A549 (cell line): ENCODE measurements around the gene TMEM158. TPM values are rescaled to one million over a fixed set of nuclear protein-coding genes. Genes with fewer than 3 reads are reported as not detected.

Source experiments
- ATAC-seq, 2 experiments: fragments of 200-7000 bp in 1 of 2; fragments of >200 bp in 1 of 2; cut with Nextera tagmentation in 1 of 2; cut with Tn5 transposase in 1 of 2; 3 replicates each; pipeline versions ENCODE4 v1.8.0 to v1.9.1; 2018 to 2020; ENCODE audit warnings: mild to moderate bottlenecking in 1 of 2, moderate library complexity in 1 of 2
- CTCF ChIA-PET: fragments of 300-600 bp; sonication (Branson Sonifier 250); formaldehyde crosslinking; extraction: SDS; loops from one replicate; lab custom pipeline; 2021; ENCODE audit warnings: antibody characterized with exemption, inconsistent platforms; lab: Yijun Ruan, JAX
- POLR2A ChIA-PET: fragments of 350-600 bp; formaldehyde crosslinking; extraction: SDS; loops from one replicate; lab custom pipeline; 2021; ENCODE audit warnings: antibody characterized with exemption, inconsistent platforms; lab: Yijun Ruan, JAX
- DNase-seq, 2 experiments: peaks; one replicate each; pipeline versions ENCODE4 v3.0.0 to v3.0.0-alpha.2; 2011 to 2016; ENCODE audit warnings: low read depth in 1 of 2, low spot score in 1 of 2
- FAIRE-seq: peaks from 2 replicates; lab custom pipeline; 2011; peaks lifted over from hg19 to GRCh38; lab: Jason Lieb, UNC
- H3K27ac ChIP-seq, 2 experiments: fragments of >200 bp; sonication (Bioruptor Twin); formaldehyde crosslinking; 3 replicates each; pipeline ENCODE4 v1.5.1; 2016 to 2017
- H3K4me1 ChIP-seq: fragments of >200 bp; sonication (Bioruptor Twin); formaldehyde crosslinking; 3 replicates; pipeline ENCODE4 v1.6.1; 2016
- H3K4me2 ChIP-seq: fragments of >200 bp; sonication (Bioruptor Twin); formaldehyde crosslinking; 3 replicates; pipeline ENCODE4 v1.6.1; 2016
- H3K4me3 ChIP-seq: fragments of >200 bp; sonication (Bioruptor Twin); formaldehyde crosslinking; 3 replicates; pipeline ENCODE4 v1.5.1; 2016
- H3K9me3 ChIP-seq: fragments of >200 bp; sonication (Bioruptor Twin); formaldehyde crosslinking; 3 replicates; pipeline ENCODE4 v1.6.1; 2016
- CHD2 ChIP-seq: fragments of 150-350 bp; IDR thresholded peaks from 2 replicates; pipeline ENCODE4 v1.6.1; 2014; ENCODE audit warnings: low read length; ENCODE audit not compliant: partially characterized antibody
- EP300 ChIP-seq, 2 experiments: fragments of >200 bp; sonication (Bioruptor Twin); formaldehyde crosslinking; IDR thresholded peaks; 2 replicates in 1 of 2; 3 replicates in 1 of 2; pipeline ENCODE4 v1.6.1; 2016 to 2017
- ESRRA ChIP-seq: fragments of 150-350 bp; IDR thresholded peaks from 2 replicates; pipeline ENCODE4 v1.6.1; 2014; ENCODE audit warnings: mild to moderate bottlenecking, low read length, borderline replicate concordance
- FOSB ChIP-seq: fragments of 250-450 bp; sonication (Bioruptor Pico); IDR thresholded peaks from 2 replicates; pipeline ENCODE4 v1.5.0; 2020; ENCODE audit warnings: mild to moderate bottlenecking, moderate library complexity
- HOXA7 ChIP-seq: fragments of 250-450 bp; sonication (Bioruptor Pico); IDR thresholded peaks from 2 replicates; pipeline ENCODE4 v1.5.0; 2020; ENCODE audit warnings: mild to moderate bottlenecking, moderate library complexity
- HOXB13 ChIP-seq: fragments of 250-450 bp; sonication (Bioruptor Pico); IDR thresholded peaks from 2 replicates; pipeline ENCODE4 v1.5.0; 2020; ENCODE audit warnings: low read depth, mild to moderate bottlenecking, moderate library complexity
- JUN ChIP-seq, 2 experiments: fragments of >200 bp; sonication (Bioruptor Twin); formaldehyde crosslinking; IDR thresholded peaks; 2 replicates in 1 of 2; 3 replicates in 1 of 2; pipeline ENCODE4 v1.6.1; 2016 to 2017
- JUNB ChIP-seq: fragments of >200 bp; sonication (Bioruptor Twin); formaldehyde crosslinking; IDR thresholded peaks from 2 replicates; pipeline ENCODE4 v1.6.1; 2016
- MYC ChIP-seq: IDR thresholded peaks from 2 replicates; pipeline ENCODE4 v1.6.1; 2012; ENCODE audit warnings: mild to moderate bottlenecking, inconsistent platforms, low read length, improper control_type of control experiment, borderline replicate concordance
- PHF8 ChIP-seq: fragments of 200-600 bp; sonication (generic); IDR thresholded peaks from 2 replicates; pipeline ENCODE4 v1.6.1; 2016; ENCODE audit warnings: low read depth, mild to moderate bottlenecking, antibody characterized with exemption, moderate library complexity, borderline replicate concordance
- POLR2AphosphoS2 ChIP-seq: conservative IDR thresholded peaks from 2 replicates; pipeline ENCODE4 v1.6.1; 2012; ENCODE audit warnings: low read length, improper control_type of control experiment, inconsistent platforms
- RAD21 ChIP-seq, 2 experiments: fragments of >200 bp in 1 of 2; sonication (Bioruptor Twin) in 1 of 2; formaldehyde crosslinking in 1 of 2; IDR thresholded peaks in 1 of 2; conservative IDR thresholded peaks in 1 of 2; 2 replicates in 1 of 2; 3 replicates in 1 of 2; pipeline ENCODE4 v1.6.1; 2012 to 2018; ENCODE audit warnings: inconsistent platforms in 1 of 2
- RFX5 ChIP-seq: fragments of 450-650 bp; IDR thresholded peaks from 2 replicates; pipeline ENCODE4 v1.7.1; 2014; ENCODE audit warnings: antibody characterized with exemption, mild to moderate bottlenecking, moderate library complexity
- WGBS: methylation state at CpG from one replicate; pipeline ENCODE4 v1.1.6; 2017; ENCODE audit errors: missing lambda C conversion rate; 5-methylcytosine and 5-hydroxymethylcytosine counted together
- polyA plus RNA-seq, 4 experiments: library from polyadenylated mRNA; depleted of rRNA in 3 of 4; stranded (reverse); fragments of >200 nt; fragmentation: RNase III in 1 of 4; extraction: RNeasy Plus Mini Kit Qiagen cat#74134 plus additional on column Dnase treatment in 1 of 4; gene quantifications; 2 replicates in 3 of 4; 3 replicates in 1 of 4; pipeline ENCODE4 v1.2.3, GENCODE V29; 2011 to 2017
- TF ChIP-seq, protein P1 (sequence below): fragments of >200 bp; sonication (Bioruptor Twin); formaldehyde crosslinking; IDR thresholded peaks from 3 replicates; pipeline ENCODE4 v1.5.1; 2016
- TF ChIP-seq, protein P2 (sequence below): IDR thresholded peaks from 2 replicates; pipeline ENCODE4 v1.6.1; 2012; ENCODE audit warnings: low read depth, borderline replicate concordance

TMEM158 gene
- polyA plus RNA-seq, 2 of the 4 experiments (the other 2 are of a cell fraction) = 1.8 to 3.4 TPM

DNA sequence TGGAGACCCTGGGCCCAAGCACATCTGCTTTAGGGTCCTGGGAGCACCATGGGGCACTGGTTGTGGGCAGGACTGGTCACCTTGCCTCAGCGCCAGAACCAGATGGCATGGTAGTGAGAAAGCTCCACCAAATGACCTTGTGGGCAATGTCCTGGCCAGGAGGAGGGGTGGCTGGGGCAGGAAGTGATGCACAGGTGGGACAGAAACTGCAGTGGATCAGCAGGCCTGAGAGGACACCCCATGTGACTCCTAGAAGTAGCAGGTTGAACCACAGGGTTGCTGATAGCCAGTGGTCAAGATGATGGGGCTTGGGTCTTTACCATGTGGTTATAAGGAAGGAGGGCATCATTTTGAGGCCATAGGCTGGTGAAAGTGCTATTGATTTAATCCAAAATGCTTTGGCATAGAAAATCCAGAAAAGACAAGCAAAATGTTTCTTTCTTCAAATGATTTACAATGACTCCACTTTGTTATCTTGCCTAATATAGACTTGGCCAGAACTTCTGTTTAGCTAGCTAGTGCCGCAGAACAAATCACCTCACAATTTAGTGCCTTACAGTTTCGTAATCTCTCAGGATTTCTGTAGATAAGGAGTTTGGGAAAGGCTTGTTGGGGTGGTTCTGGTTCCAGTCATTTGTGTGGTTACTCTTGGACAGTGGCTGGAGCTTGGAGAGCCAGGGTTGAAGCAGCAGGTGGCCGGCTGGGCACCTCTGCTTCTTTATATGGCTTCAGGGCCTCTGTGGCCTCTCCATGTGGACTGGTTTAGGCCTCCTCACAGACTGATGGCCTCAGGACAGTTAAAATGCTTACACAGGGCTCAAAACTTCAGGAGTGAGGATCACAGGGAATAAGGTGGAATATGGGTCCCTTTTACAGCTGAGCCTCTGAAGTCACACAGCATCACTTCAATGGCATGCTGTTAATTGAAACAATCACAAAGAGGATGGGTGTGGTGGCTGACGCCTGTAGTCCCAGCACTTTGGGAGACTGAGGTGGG is 27.5 kb downstream of the TMEM158 start:
- Histone ChIP-seq H3K4me3 (no peak overlapping the region), H3K4me1 (peaks cover 19% of the 10 kb centered on the region), H3K9me3 (no peaks in the 10 kb centered on the region), H3K4me2 (no peak overlapping the region; the same call in 1 of the 3 replicates), H3K27ac (peak overlapping the region; percentile 71 to 83; a peak in 5 of 6 replicates)
- 95% methylated on average over 3 of the region's 5 CpGs for WGBS
- CTCF ChIA-PET = interaction anchor here (1.0 to 7.5 kb wide), 3 partner anchors 12 to 158 kb away, joined by 5 to 31 read pairs (median 7); no protein-coding TSS in a partner anchor
- no peak for ATAC-seq
- FAIRE-seq = no peak
- POLR2A ChIA-PET = interaction anchor here (1.0 kb wide), 1 partner anchor 44 kb away, joined by 3 read pairs; no protein-coding TSS in a partner anchor
- no peak for DNase-seq
- TF ChIP-seq RFX5 (no peak), CHD2 (no peak), PHF8 (no peak), ESRRA (no peak), JUN (IDR thresholded peaks at IDR 0.05) (no peak)

DNA sequence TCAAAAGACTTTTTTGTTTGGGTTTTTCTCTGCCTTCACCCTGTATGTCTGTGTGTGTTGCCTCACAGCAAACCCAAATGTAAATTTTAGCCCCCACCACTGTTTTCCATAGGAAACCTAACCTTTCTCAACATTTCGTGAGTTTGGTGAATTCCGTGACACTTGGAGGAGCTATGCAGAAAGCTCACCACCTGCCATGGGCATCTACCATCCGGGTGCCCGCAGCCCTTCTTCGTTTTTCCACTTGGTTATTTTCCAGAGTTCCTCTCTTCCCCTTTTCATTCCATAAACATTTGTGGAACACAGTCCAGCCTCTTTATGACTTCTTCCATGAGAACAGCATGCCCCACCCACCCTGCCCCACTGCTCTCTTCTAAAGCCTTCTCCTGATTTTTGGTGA is 31.3 kb downstream of the TMEM158 start:
- TF ChIP-seq EP300 (IDR thresholded peaks at IDR 0.05) (no peak), MYC (no peak), JUNB (no peak), RAD21 (conservative IDR thresholded peaks at IDR 0.05 in 1 of 2, IDR thresholded peaks at IDR 0.05 in 1 of 2) (no peak)
- 89% methylated on average over 5 of the region's 5 CpGs for WGBS

DNA sequence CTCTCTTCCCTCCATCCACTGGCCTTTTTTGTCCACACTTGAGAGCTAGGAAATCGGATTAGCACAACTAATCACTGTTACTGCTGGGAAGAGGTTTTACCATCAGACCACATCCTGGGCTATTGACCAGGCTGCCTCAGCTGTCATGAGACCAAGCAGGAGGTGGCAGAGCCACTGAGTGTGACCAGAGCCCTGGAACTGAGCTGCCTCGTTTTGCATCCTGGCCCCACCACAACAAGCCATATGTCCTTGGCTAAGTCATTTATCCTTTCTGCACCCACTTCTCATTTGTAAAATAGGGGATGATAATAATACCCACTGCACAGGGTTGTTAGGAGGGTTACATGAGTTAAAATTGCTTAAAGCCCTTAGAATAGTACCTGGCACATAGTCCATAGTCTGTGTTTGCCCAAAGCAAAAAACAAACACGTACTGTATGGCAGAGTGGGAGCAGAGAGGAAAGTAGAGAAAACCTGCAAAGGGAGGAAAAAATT is 34.1 kb downstream of the TMEM158 start:
- DNase-seq (no peak), ATAC-seq (no peak), FAIRE-seq (no peak)
- WGBS = 25% methylated on average over 3 of the region's 3 CpGs
- ChIA-PET POLR2A (no interaction called here), CTCF (interaction anchor here (1.0 to 1.5 kb wide), 2 partner anchors 16 to 19 kb away, joined by 3 to 4 read pairs; no protein-coding TSS in a partner anchor)
- peak overlapping the region in 1 of 2 experiments; percentile 50; a peak in 1 of 6 replicates for H3K27ac ChIP-seq
- H3K9me3 ChIP-seq = no peaks in the 10 kb centered on the region
- TF ChIP-seq MYC = no peak
- no peak for TF ChIP-seq HOXB13 (CRISPR knock-in tag)
- TF ChIP-seq EP300 (IDR thresholded peaks at IDR 0.05) = no peak
- no peak for TF ChIP-seq POLR2AphosphoS2
- TF ChIP-seq, protein P1, sequence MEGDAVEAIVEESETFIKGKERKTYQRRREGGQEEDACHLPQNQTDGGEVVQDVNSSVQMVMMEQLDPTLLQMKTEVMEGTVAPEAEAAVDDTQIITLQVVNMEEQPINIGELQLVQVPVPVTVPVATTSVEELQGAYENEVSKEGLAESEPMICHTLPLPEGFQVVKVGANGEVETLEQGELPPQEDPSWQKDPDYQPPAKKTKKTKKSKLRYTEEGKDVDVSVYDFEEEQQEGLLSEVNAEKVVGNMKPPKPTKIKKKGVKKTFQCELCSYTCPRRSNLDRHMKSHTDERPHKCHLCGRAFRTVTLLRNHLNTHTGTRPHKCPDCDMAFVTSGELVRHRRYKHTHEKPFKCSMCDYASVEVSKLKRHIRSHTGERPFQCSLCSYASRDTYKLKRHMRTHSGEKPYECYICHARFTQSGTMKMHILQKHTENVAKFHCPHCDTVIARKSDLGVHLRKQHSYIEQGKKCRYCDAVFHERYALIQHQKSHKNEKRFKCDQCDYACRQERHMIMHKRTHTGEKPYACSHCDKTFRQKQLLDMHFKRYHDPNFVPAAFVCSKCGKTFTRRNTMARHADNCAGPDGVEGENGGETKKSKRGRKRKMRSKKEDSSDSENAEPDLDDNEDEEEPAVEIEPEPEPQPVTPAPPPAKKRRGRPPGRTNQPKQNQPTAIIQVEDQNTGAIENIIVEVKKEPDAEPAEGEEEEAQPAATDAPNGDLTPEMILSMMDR = no peak
- TF ChIP-seq ESRRA = no peak
- TF ChIP-seq FOSB (CRISPR knock-in tag) = no peak
- no peak for TF ChIP-seq HOXA7 (CRISPR knock-in tag)
- peaks cover 3% of the 10 kb centered on the region; the same call in 1 of the 3 replicates for H3K4me1 ChIP-seq
- no peak overlapping the region for H3K4me3 ChIP-seq
- H3K4me2 ChIP-seq = no peak overlapping the region

More for the DNA sequence above, 31.3 kb downstream of the TMEM158 start:
- Histone ChIP-seq H3K4me1 (peaks cover 12% of the 10 kb centered on the region), H3K27ac (no peak overlapping the region), H3K4me2 (no peak overlapping the region), H3K4me3 (no peak overlapping the region), H3K9me3 (no peaks in the 10 kb centered on the region)
- ChIA-PET CTCF (interaction anchor here (7.5 kb wide), 1 partner anchor 15 kb away, joined by 31 read pairs; no protein-coding TSS in a partner anchor), POLR2A (no interaction called here)
- DNase-seq = no peak
- FAIRE-seq = no peak
- no peak for ATAC-seq

DNA sequence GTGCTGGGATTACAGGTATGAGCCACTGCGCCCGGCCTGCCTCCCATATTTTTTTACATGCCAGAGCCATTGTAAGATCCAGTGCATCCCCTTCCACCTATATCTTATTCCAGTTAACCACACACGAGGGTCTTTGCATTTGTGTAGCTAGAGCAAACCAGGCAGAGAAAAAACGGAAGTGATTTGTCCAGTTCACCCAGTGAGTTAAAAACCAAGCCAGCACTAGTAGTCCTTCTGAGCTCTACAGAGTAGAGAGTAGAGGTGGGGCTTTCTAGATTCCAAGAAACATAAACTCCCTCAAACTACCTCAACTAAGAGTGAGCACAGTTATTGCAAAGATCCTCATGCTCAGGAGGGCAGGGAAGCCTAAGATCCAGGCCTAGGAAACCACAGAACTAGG is 34.7 kb downstream of the TMEM158 start:
- CTCF ChIA-PET = interaction anchor here (0.6 to 1.5 kb wide), 2 partner anchors 19 to 320 kb away, joined by 4 read pairs; no protein-coding TSS in a partner anchor
- 87% methylated on average over 4 of the region's 4 CpGs for WGBS

More for the DNA sequence above, 34.7 kb downstream of the TMEM158 start:
- Histone ChIP-seq H3K4me2 (no peak overlapping the region), H3K4me1 (peaks cover 3% of the 10 kb centered on the region; the same call in 1 of the 3 replicates), H3K9me3 (no peaks in the 10 kb centered on the region), H3K27ac (peak overlapping the region in 1 of 2 experiments; percentile 50; a peak in 1 of 6 replicates), H3K4me3 (no peak overlapping the region)
- no peak for FAIRE-seq
- POLR2A ChIA-PET = no interaction called here
- no peak for ATAC-seq
- TF ChIP-seq, protein P2, sequence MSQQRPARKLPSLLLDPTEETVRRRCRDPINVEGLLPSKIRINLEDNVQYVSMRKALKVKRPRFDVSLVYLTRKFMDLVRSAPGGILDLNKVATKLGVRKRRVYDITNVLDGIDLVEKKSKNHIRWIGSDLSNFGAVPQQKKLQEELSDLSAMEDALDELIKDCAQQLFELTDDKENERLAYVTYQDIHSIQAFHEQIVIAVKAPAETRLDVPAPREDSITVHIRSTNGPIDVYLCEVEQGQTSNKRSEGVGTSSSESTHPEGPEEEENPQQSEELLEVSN = no peak
- TF ChIP-seq JUN (IDR thresholded peaks at IDR 0.05) = no peak
- DNase-seq = no peak
